OCI-LY7 (cell line): ENCODE measurements around the gene OR13J1. TPM values are rescaled to one million over a fixed set of nuclear protein-coding genes. Genes with fewer than 3 reads are reported as not detected.

Experiments
- BruUV-seq: library from RNA; stranded (reverse); fragments of 400-500 nt; replicated peaks from 2 replicates; lab custom pipeline; 2021; lab: Mats Ljungman, UMichigan
- CTCF ChIA-PET: fragments of 300-600 bp; sonication (Branson Sonifier 250); formaldehyde crosslinking; loops from one replicate; lab custom pipeline; 2022; ENCODE audit warnings: antibody characterized with exemption; ENCODE audit not compliant: unreplicated experiment; lab: Charles Lee
- POLR2A ChIA-PET: fragments of 300-600 bp; sonication (Branson Sonifier 250); formaldehyde crosslinking; loops from one replicate; lab custom pipeline; 2022; ENCODE audit warnings: antibody characterized with exemption; lab: Charles Lee
- DNase-seq: peaks from one replicate; pipeline ENCODE4 v3.0.0-alpha.2; 2015; ENCODE audit warnings: low spot score
- H2AFZ ChIP-seq: fragments of 200-600 bp; sonication (generic), shearing (Covaris generic); 2 replicates; pipeline ENCODE4 v1.6.1; 2014; ENCODE audit warnings: mild to moderate bottlenecking, antibody characterized with exemption, low read length, moderate library complexity
- H3K27ac ChIP-seq: fragments of 200-600 bp; sonication (generic); 2 replicates; pipeline ENCODE4 v1.5.1; 2014; ENCODE audit warnings: mixed run types, low read depth, mild to moderate bottlenecking, moderate library complexity, low read length, inconsistent platforms; ENCODE audit not compliant: poor library complexity, severe bottlenecking
- H3K36me3 ChIP-seq: fragments of 200-600 bp; sonication (generic); 2 replicates; pipeline ENCODE4 v1.6.1; 2014; ENCODE audit warnings: mild to moderate bottlenecking, antibody characterized with exemption, low read length, moderate library complexity, mixed read lengths; ENCODE audit not compliant: insufficient read depth
- H3K4me1 ChIP-seq: fragments of 200-600 bp; sonication (generic); 2 replicates; pipeline ENCODE4 v1.5.1; 2014; ENCODE audit warnings: mild to moderate bottlenecking, low read length; ENCODE audit not compliant: insufficient read depth, poor library complexity, severe bottlenecking
- H3K4me2 ChIP-seq: fragments of 200-600 bp; sonication (generic); 2 replicates; pipeline ENCODE4 v1.6.1; 2014; ENCODE audit warnings: mild to moderate bottlenecking, low read length
- H3K4me3 ChIP-seq: fragments of 200-600 bp; sonication (generic); 2 replicates; pipeline ENCODE4 v1.5.1; 2014; ENCODE audit warnings: mild to moderate bottlenecking, low read depth, low read length; ENCODE audit not compliant: poor library complexity, severe bottlenecking
- H3K79me2 ChIP-seq: fragments of 200-600 bp; sonication (generic); 2 replicates; pipeline ENCODE4 v1.6.1; 2016; ENCODE audit warnings: low read depth, mild to moderate bottlenecking, low read length, moderate library complexity, mixed read lengths; ENCODE audit not compliant: insufficient read depth
- H3K9me2 ChIP-seq: fragments of 200-600 bp; sonication (generic); 2 replicates; pipeline ENCODE4 v1.6.1; 2016; ENCODE audit warnings: mild to moderate bottlenecking, low read length, mixed read lengths; ENCODE audit not compliant: insufficient read depth
- H3K9me3 ChIP-seq: fragments of 200-600 bp; sonication (generic); 2 replicates; pipeline ENCODE4 v1.6.1; 2014; ENCODE audit warnings: mild to moderate bottlenecking, mixed run types, low read length, mixed read lengths
- H4K20me1 ChIP-seq: fragments of 200-600 bp; sonication (generic); 2 replicates; pipeline ENCODE4 v1.6.1; 2014; ENCODE audit warnings: mild to moderate bottlenecking, antibody characterized with exemption, low read length, moderate library complexity, mixed read lengths; ENCODE audit not compliant: insufficient read depth
- CTCF ChIP-seq: fragments of 200-600 bp; sonication (generic); conservative IDR thresholded peaks from 2 replicates; pipeline ENCODE4 v1.5.1; 2014; ENCODE audit warnings: mild to moderate bottlenecking, antibody characterized with exemption, low read length, moderate library complexity, mixed read lengths
- EZH2phosphoT487 ChIP-seq: fragments of 200-600 bp; sonication (generic); IDR thresholded peaks from 2 replicates; pipeline ENCODE4 v1.6.1; 2018; ENCODE audit warnings: low read depth, borderline replicate concordance, mild to moderate bottlenecking, mixed run types, antibody characterized with exemption, low read length, moderate library complexity, mixed read lengths
- intact Hi-C: fragments of 100-400 bp; cut with micrococcal nuclease; formaldehyde crosslinking; loops from one replicate; pipeline ENCODE4 v1.10.0; 2022; ENCODE audit not compliant: unreplicated experiment
- total RNA-seq, 2 experiments: library from RNA; depleted of rRNA in 1 of 2; stranded (reverse); fragments of >200 nt in 1 of 2; shearing (Covaris generic) in 1 of 2; gene quantifications; 2 replicates each; pipeline ENCODE4 v1.2.3, GENCODE V29; 2014 to 2022

OR13J1 gene
- total RNA-seq, 2 experiments from 2014 or later = not detected

GRCh38 chr9:35827486-35827885, 42.7 kb downstream of the OR13J1 start:
- Histone ChIP-seq H2AFZ (no peak overlapping the region), H4K20me1 (no peaks in the 10 kb centered on the region), H3K27ac (no peak overlapping the region), H3K4me3 (no peak overlapping the region), H3K9me3 (no peaks in the 10 kb centered on the region), H3K36me3 (no peaks in the 10 kb centered on the region), H3K4me1 (peaks cover 20% of the 10 kb centered on the region), H3K79me2 (no peaks in the 10 kb centered on the region), H3K9me2 (no peaks in the 10 kb centered on the region), H3K4me2 (no peak overlapping the region)
- no peak for TF ChIP-seq EZH2phosphoT487
- TF ChIP-seq CTCF = no peak
- DNase-seq = no peak
- intact Hi-C loops = loop anchor here (5.0 kb wide), 2 partner anchors 90 to 170 kb away; partner anchors contain the start of genes CCDC107 and RMRP
- ChIA-PET CTCF (interaction anchor here (0.6 kb wide), 1 partner anchor 279 kb away, joined by 3 read pairs; no protein-coding TSS in a partner anchor), POLR2A (no interaction called here)
- no TSS peak for BruUV-seq

- H3K9me2 ChIP-seq = no peaks in the 10 kb centered on the region
- intact Hi-C loops = loop anchor here (1.0 to 5.0 kb wide), 4 partner anchors 36 to 169 kb away; partner anchors contain the start of genes CCDC107 and RMRP
- H3K79me2 ChIP-seq = no peaks in the 10 kb centered on the region
- H2AFZ ChIP-seq = peak overlapping the region; percentile 22; the same call in 1 of the 2 replicates
- TF ChIP-seq CTCF = peak; percentile 98
- TF ChIP-seq EZH2phosphoT487 = no peak
- H4K20me1 ChIP-seq = no peaks in the 10 kb centered on the region
- H3K36me3 ChIP-seq = no peaks in the 10 kb centered on the region
- CTCF ChIA-PET = interaction anchor here (1.0 kb wide), 1 partner anchor 33 kb away, joined by 3 read pairs; no protein-coding TSS in a partner anchor
- BruUV-seq = no TSS peak
- no peaks in the 10 kb centered on the region for H3K9me3 ChIP-seq
- DNase-seq = peak; percentile 73
- H3K4me3 ChIP-seq = no peak overlapping the region
- no peak overlapping the region for H3K4me2 ChIP-seq
- POLR2A ChIA-PET = interaction anchor here (0.6 kb wide), 2 partner anchors 36 to 37 kb away, joined by 4 to 5 read pairs; no protein-coding TSS in a partner anchor
- peaks cover 20% of the 10 kb centered on the region for H3K4me1 ChIP-seq
- no peak overlapping the region for H3K27ac ChIP-seq
Observed at GRCh38 chr9:35826071-35826701, 44.0 kb downstream of the OR13J1 start.

- Histone ChIP-seq H3K79me2 (no peaks in the 10 kb centered on the region), H3K36me3 (no peaks in the 10 kb centered on the region), H3K4me2 (no peak overlapping the region), H3K4me1 (peaks cover 6% of the 10 kb centered on the region), H3K9me2 (no peaks in the 10 kb centered on the region), H3K4me3 (no peak overlapping the region), H3K27ac (no peak overlapping the region), H4K20me1 (no peaks in the 10 kb centered on the region), H3K9me3 (no peaks in the 10 kb centered on the region), H2AFZ (no peak overlapping the region)
- no TSS peak for BruUV-seq
- ChIA-PET CTCF (no interaction called here), POLR2A (interaction anchor here (0.6 to 1.7 kb wide), 2 partner anchors 10 to 12 kb away, joined by 3 to 4 read pairs; no protein-coding TSS in a partner anchor)
- DNase-seq = no peak
- intact Hi-C loops = no loop called here
- TF ChIP-seq EZH2phosphoT487 (no peak), CTCF (no peak)
Observed at GRCh38 chr9:35822926-35823325, 47.3 kb downstream of the OR13J1 start.
